Epithelial cell of proximal tubule (primary cell): Measurements from ENCODE around the gene PRRT3. TPM values are rescaled to one million over a fixed set of nuclear protein-coding genes. Genes with fewer than 3 reads are reported as not detected.

Source experiments
- DNase-seq: peaks from one replicate; pipeline ENCODE4 v3.0.0-alpha.2; 2011; ENCODE audit warnings: low read depth
- H3K4me3 ChIP-seq: 2 replicates; pipeline ENCODE4 v1.5.1; 2011; ENCODE audit warnings: low read depth, mild to moderate bottlenecking, low read length
- CTCF ChIP-seq: conservative IDR thresholded peaks from 2 replicates; pipeline ENCODE4 v1.5.1; 2012; ENCODE audit warnings: low read depth, mild to moderate bottlenecking, low read length
- total RNA-seq: library from RNA; depleted of rRNA; stranded (reverse); fragments of >200 nt; gene quantifications from 2 replicates; pipeline ENCODE4 v1.2.3, GENCODE V29; 2015

PRRT3 gene
- total RNA-seq, 1 donor from 2014 or later: 1.3 TPM

GRCh38 chr3:9913601-9914000 lies 38.6 kb downstream of the PRRT3 start:
- H3K4me3 ChIP-seq: no peak overlapping the region
- no peak for DNase-seq
- TF ChIP-seq CTCF: no peak

- TF ChIP-seq CTCF: no peak
- DNase-seq: no peak
- no peak overlapping the region for H3K4me3 ChIP-seq
Observed at GRCh38 chr3:9912294-9912935, 39.8 kb downstream of the PRRT3 start.

GRCh38 chr3:9911863-9912262 lies 40.3 kb downstream of the PRRT3 start:
- no peak for TF ChIP-seq CTCF
- DNase-seq: no peak
- H3K4me3 ChIP-seq: no peak overlapping the region

GRCh38 chr3:9909221-9910013 lies 42.8 kb downstream of the PRRT3 start:
- no peak for DNase-seq
- TF ChIP-seq CTCF: no peak
- H3K4me3 ChIP-seq: no peak overlapping the region

GRCh38 chr3:9908286-9908685 lies 43.9 kb downstream of the PRRT3 start:
- TF ChIP-seq CTCF: no peak
- H3K4me3 ChIP-seq: no peak overlapping the region
- no peak for DNase-seq

- no peak for DNase-seq
- no peak overlapping the region for H3K4me3 ChIP-seq
- no peak for TF ChIP-seq CTCF
Observed at GRCh38 chr3:9906480-9906879, 45.7 kb downstream of the PRRT3 start.
